Colonic mucosa (tissue), 4 donors: ENCODE results near the gene MYBL2. TPM values are rescaled to one million over a fixed set of nuclear protein-coding genes. Genes with fewer than 3 reads are reported as not detected.
"Not testable (repeated sequence)": the region's sequence is repeated elsewhere in the genome, so short reads cannot be mapped to it uniquely, and the experiment has no call there.

Experiments
- DNase-seq: peaks from one replicate; pipeline ENCODE4 v3.0.0-alpha.2; 2020
- H3K27ac ChIP-seq: fragments of 200-600 bp; one replicate; pipeline ENCODE4 v1.8.0; 2021
- H3K27me3 ChIP-seq: fragments of 200-600 bp; one replicate; pipeline ENCODE4 v1.8.0; 2021
- H3K36me3 ChIP-seq: fragments of 200-600 bp; one replicate; pipeline ENCODE4 v1.8.0; 2021
- H3K4me1 ChIP-seq: fragments of 200-600 bp; one replicate; pipeline ENCODE4 v1.8.0; 2021; ENCODE audit warnings: mild to moderate bottlenecking
- H3K4me3 ChIP-seq: fragments of 200-600 bp; one replicate; pipeline ENCODE4 v1.8.0; 2021
- H3K9ac ChIP-seq, 2 donors: one replicate each; pipeline ENCODE4 v1.7.0; 2013; ENCODE audit warnings: control low read depth in 2 of 2, low read depth in 2 of 2, low read length in 2 of 2
- H3K9me3 ChIP-seq: fragments of 200-600 bp; one replicate; pipeline ENCODE4 v1.8.0; 2021
- CTCF ChIP-seq: fragments of 200-600 bp; IDR thresholded peaks from one replicate; pipeline ENCODE4 v1.8.0; 2022; ENCODE audit warnings: antibody characterized with exemption, mild to moderate bottlenecking
- intact Hi-C: fragments of 100-400 bp; cut with DNase I; formaldehyde crosslinking; loops from one replicate; pipeline ENCODE4 v1.14.1; 2022
- total RNA-seq, 2 donors: library from RNA; stranded (reverse); fragmentation: NEBNext Ultra II Directional in 1 of 2; extraction: Animal tissue kit (Norgen Biotek cat#: 25700) in 1 of 2; gene quantifications; one replicate each; pipeline ENCODE4 v1.2.1, GENCODE V29; 2021
- donor health status: healthy.
- donor health status: DM: no; HTN: no; CAD: no.
- donor health status: DM: no; HTN: no; CAD: no.

MYBL2 gene
- total RNA-seq, result 10 to 100 TPM; 15.1 to 71.1 TPM

- Histone ChIP-seq H3K4me3 (peak within 1 kb of the TSS; percentile 33), H3K27ac (no peak within 1 kb of the TSS), H3K4me1 (peaks cover 14% of the 10 kb centered on the region), H3K9ac (peak within 1 kb of the TSS in 1 of 2 donors; percentile 4), H3K27me3 (no peaks in the 10 kb centered on the region), H3K9me3 (no peaks in the 10 kb centered on the region), H3K36me3 (no peaks in the 10 kb centered on the region)
- TF ChIP-seq CTCF, result no peak
- peak; percentile 67 for DNase-seq
- intact Hi-C loops, result loop anchor here (10.0 kb wide), 1 partner anchor 212 kb away; the partner anchor contains the start of gene SRSF6
Measured at GRCh38 chr20:43666376-43667328, at the start of gene MYBL2. MYBL2 (plus strand) TSS chr20:43667114; CDS start chr20:43667284, 170 bp downstream.

GRCh38 chr20:43631598-43631997, 35.3 kb upstream of the MYBL2 start:
- H3K36me3 ChIP-seq, result no peaks in the 10 kb centered on the region

GRCh38 chr20:43636429-43636828, 30.5 kb upstream of the MYBL2 start:
- Histone ChIP-seq H3K27me3 (no peaks in the 10 kb centered on the region), H3K4me3 (no peak overlapping the region), H3K36me3 (no peaks in the 10 kb centered on the region), H3K9me3 (no peaks in the 10 kb centered on the region), H3K9ac (no peak overlapping the region), H3K4me1 (no peaks in the 10 kb centered on the region), H3K27ac (no peak overlapping the region)
- no peak for TF ChIP-seq CTCF
- intact Hi-C loops, result no loop called here
- DNase-seq, result no peak

More at GRCh38 chr20:43631598-43631997, 35.3 kb upstream of the MYBL2 start:
- no peak overlapping the region for H3K27ac ChIP-seq
- no peaks in the 10 kb centered on the region for H3K4me1 ChIP-seq
- H3K9me3 ChIP-seq, result no peaks in the 10 kb centered on the region
- H3K4me3 ChIP-seq, result no peak overlapping the region
- no peak for TF ChIP-seq CTCF
- no peak for DNase-seq
- no peak overlapping the region for H3K9ac ChIP-seq
- intact Hi-C loops, result no loop called here
- H3K27me3 ChIP-seq, result no peaks in the 10 kb centered on the region

- Histone ChIP-seq H3K36me3 (no peaks in the 10 kb centered on the region), H3K27me3 (no peaks in the 10 kb centered on the region), H3K4me3 (no peak overlapping the region), H3K9me3 (no peaks in the 10 kb centered on the region), H3K4me1 (no peaks in the 10 kb centered on the region), H3K9ac (no peak overlapping the region), H3K27ac (no peak overlapping the region)
- TF ChIP-seq CTCF, result no peak
- DNase-seq, result no peak
- intact Hi-C loops, result no loop called here
Measured at GRCh38 chr20:43642548-43642947, 24.4 kb upstream of the MYBL2 start.

- TF ChIP-seq CTCF, result no peak
- no peak overlapping the region for H3K27ac ChIP-seq
- H3K9me3 ChIP-seq, result no peaks in the 10 kb centered on the region
- H3K27me3 ChIP-seq, result no peaks in the 10 kb centered on the region
- no peak overlapping the region for H3K9ac ChIP-seq
- no peak overlapping the region for H3K4me3 ChIP-seq
- H3K4me1 ChIP-seq, result no peaks in the 10 kb centered on the region
- DNase-seq, result no peak
- H3K36me3 ChIP-seq, result no peaks in the 10 kb centered on the region
- intact Hi-C loops, result no loop called here
Measured at GRCh38 chr20:43650997-43651525, 15.9 kb upstream of the MYBL2 start.

GRCh38 chr20:43651650-43652184, 15.2 kb upstream of the MYBL2 start:
- not testable (repeated sequence) for H3K9ac ChIP-seq

More at GRCh38 chr20:43651650-43652184, 15.2 kb upstream of the MYBL2 start:
- H3K4me3 ChIP-seq, H3K4me1 ChIP-seq, H3K9me3 ChIP-seq, DNase-seq, H3K36me3 ChIP-seq, intact Hi-C loops, H3K27me3 ChIP-seq, H3K27ac ChIP-seq: not testable (repeated sequence)
